ENCODE results near the gene MCTP2.

DNA sequence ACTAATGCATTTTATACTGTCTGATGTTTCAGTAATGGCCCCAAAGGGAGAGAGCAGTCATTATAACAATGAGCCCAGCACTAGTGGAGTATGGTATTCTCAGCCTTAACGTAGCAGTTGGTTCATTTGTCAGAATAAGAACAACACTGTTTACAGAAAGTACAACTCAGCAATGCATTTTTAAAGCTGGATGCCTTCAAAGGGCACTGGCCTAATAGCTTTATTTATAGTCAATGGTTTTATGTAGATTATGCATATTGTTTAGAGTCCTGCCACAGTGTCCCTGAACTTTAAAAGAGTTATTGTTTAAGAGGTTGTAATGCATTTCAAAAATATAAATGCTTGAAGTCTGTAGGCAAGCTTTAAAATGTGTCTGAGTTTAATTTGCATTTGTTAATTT lies 211.1 kb downstream of the MCTP2 start:
- TF ChIP-seq, protein P1, sequence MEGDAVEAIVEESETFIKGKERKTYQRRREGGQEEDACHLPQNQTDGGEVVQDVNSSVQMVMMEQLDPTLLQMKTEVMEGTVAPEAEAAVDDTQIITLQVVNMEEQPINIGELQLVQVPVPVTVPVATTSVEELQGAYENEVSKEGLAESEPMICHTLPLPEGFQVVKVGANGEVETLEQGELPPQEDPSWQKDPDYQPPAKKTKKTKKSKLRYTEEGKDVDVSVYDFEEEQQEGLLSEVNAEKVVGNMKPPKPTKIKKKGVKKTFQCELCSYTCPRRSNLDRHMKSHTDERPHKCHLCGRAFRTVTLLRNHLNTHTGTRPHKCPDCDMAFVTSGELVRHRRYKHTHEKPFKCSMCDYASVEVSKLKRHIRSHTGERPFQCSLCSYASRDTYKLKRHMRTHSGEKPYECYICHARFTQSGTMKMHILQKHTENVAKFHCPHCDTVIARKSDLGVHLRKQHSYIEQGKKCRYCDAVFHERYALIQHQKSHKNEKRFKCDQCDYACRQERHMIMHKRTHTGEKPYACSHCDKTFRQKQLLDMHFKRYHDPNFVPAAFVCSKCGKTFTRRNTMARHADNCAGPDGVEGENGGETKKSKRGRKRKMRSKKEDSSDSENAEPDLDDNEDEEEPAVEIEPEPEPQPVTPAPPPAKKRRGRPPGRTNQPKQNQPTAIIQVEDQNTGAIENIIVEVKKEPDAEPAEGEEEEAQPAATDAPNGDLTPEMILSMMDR (conservative IDR thresholded peaks at IDR 0.05), result no peak
- TF ChIP-seq ZFX (IDR thresholded peaks at IDR 0.05), result no peak

Measured in C4-2B (cell line).